K562 (cell line): ENCODE data around the gene RASGRP2. TPM values are rescaled to one million over a fixed set of nuclear protein-coding genes. Genes with fewer than 3 reads are reported as not detected.

Experiments used
- ATF1 ChIP-seq, 2 experiments: fragments of 450-650 bp in 1 of 2; IDR thresholded peaks; 2 replicates each; pipeline ENCODE4 v1.6.1; 2016; ENCODE audit warnings: missing compliant biosample characterization in 1 of 2, missing genetic modification characterization in 1 of 2
- CBFA2T3 ChIP-seq: fragments of 450-650 bp; IDR thresholded peaks from 2 replicates; pipeline ENCODE4 v1.6.1; 2017
- COPS2 ChIP-seq: fragments of 450-650 bp; conservative IDR thresholded peaks from 2 replicates; pipeline ENCODE4 v1.6.1; 2016; ENCODE audit warnings: mild to moderate bottlenecking, moderate library complexity
- CTCFL ChIP-seq: IDR thresholded peaks from 2 replicates; pipeline ENCODE4 v1.6.1; 2011; ENCODE audit warnings: borderline replicate concordance, low read depth, mild to moderate bottlenecking, moderate library complexity, low read length; ENCODE audit not compliant: insufficient read depth, poor library complexity, severe bottlenecking
- CUX1 ChIP-seq: fragments of 200-800 bp; sonication (Bioruptor generic); IDR thresholded peaks from 2 replicates; pipeline ENCODE4 v1.6.1; 2016; ENCODE audit warnings: missing genetic modification characterization, missing compliant biosample characterization
- DPF2 ChIP-seq: fragments of 450-650 bp; IDR thresholded peaks from 2 replicates; pipeline ENCODE4 v1.6.1; 2016
- E2F6 ChIP-seq, 2 experiments: IDR thresholded peaks; 2 replicates each; pipeline ENCODE4 v1.6.1; 2011; ENCODE audit warnings: borderline replicate concordance in 1 of 2, control low read depth in 1 of 2, low read depth in 1 of 2, low read length in 1 of 2, mild to moderate bottlenecking in 1 of 2, mixed read lengths in 1 of 2, moderate library complexity in 1 of 2; ENCODE audit not compliant: insufficient read depth in 1 of 2, insufficient read length in 1 of 2, poor library complexity in 1 of 2, severe bottlenecking in 1 of 2; ENCODE audit errors: extremely low read depth in 1 of 2
- ESRRA ChIP-seq: fragments of 450-650 bp; IDR thresholded peaks from 2 replicates; pipeline ENCODE4 v1.6.1; 2014; ENCODE audit warnings: low read depth, mild to moderate bottlenecking, moderate library complexity, borderline replicate concordance
- FOXJ2 ChIP-seq: fragments of 200-800 bp; sonication (Bioruptor generic); IDR thresholded peaks from 2 replicates; pipeline ENCODE4 v1.6.1; 2016; ENCODE audit warnings: missing genetic modification characterization, missing compliant biosample characterization
- GTF2A2 ChIP-seq: IDR thresholded peaks from 2 replicates; pipeline ENCODE4 v1.6.1; 2016; ENCODE audit warnings: mild to moderate bottlenecking, missing genetic modification characterization, missing compliant biosample characterization
- HCFC1 ChIP-seq: IDR thresholded peaks from 2 replicates; pipeline ENCODE4 v1.6.1; 2012; ENCODE audit warnings: low read depth, low read length, improper control_type of control experiment
- ILF3 ChIP-seq: fragments of 450-650 bp; IDR thresholded peaks from 2 replicates; pipeline ENCODE4 v1.6.1; 2018; ENCODE audit warnings: antibody characterized with exemption, mild to moderate bottlenecking, moderate library complexity, borderline replicate concordance
- NCOA1 ChIP-seq: fragments of 450-650 bp; IDR thresholded peaks from 2 replicates; pipeline ENCODE4 v1.6.1; 2016; ENCODE audit warnings: low read depth
- NCOA6 ChIP-seq: fragments of 450-650 bp; IDR thresholded peaks from 2 replicates; pipeline ENCODE4 v1.6.1; 2017; ENCODE audit warnings: mild to moderate bottlenecking
- XRCC5 ChIP-seq: fragments of 200-400 bp; formaldehyde crosslinking; IDR thresholded peaks from 2 replicates; pipeline ENCODE4 v1.6.1; 2017; ENCODE audit warnings: low read depth, mild to moderate bottlenecking, low read length
- ZNF324 ChIP-seq: fragments of 250-450 bp; sonication (Bioruptor Pico); IDR thresholded peaks from 2 replicates; pipeline ENCODE4 v1.4.0; 2020; ENCODE audit warnings: mild to moderate bottlenecking
- polyA plus RNA-seq, 8 experiments: library from polyadenylated mRNA; depleted of rRNA in 4 of 8; stranded (reverse) in 5 of 8; unstranded in 3 of 8; fragments of >200 nt; fragmentation: Nextera tagmentation in 2 of 8; fragmentation: Illumina TruSeq in 1 of 8; extraction: Ambion mirVana in 2 of 8; extraction: Trizol in 1 of 8; gene quantifications; 2 replicates each; pipeline versions ENCODE4 v1.2.1 to v1.2.3, GENCODE V29; 2011 to 2014; ENCODE audit warnings: inconsistent platforms in 1 of 8, missing spikeins in 1 of 8
- total RNA-seq, 7 experiments: library from RNA; depleted of rRNA in 6 of 7; stranded (reverse); fragments of >200 nt in 6 of 7; fragmentation: Illumina TruSeq in 2 of 7; extraction: Trizol in 2 of 7; gene quantifications; 2 replicates each; pipeline versions ENCODE4 v1.2.1 to v1.2.3, GENCODE V29; 2011 to 2021; ENCODE audit warnings: low replicate concordance in 1 of 7
- TF ChIP-seq, protein P1 (sequence below), 2 experiments: fragments of 200-800 bp in 1 of 2; sonication (Bioruptor generic) in 1 of 2; sonication (generic) in 1 of 2; formaldehyde crosslinking in 1 of 2; IDR thresholded peaks in 1 of 2; conservative IDR thresholded peaks in 1 of 2; 2 replicates each; pipeline versions ENCODE4 v1.5.0 to v1.6.1; 2016 to 2020; ENCODE audit warnings: missing compliant biosample characterization in 1 of 2, missing genetic modification characterization in 1 of 2, missing genetic modification reagents in 1 of 2

RASGRP2 gene
- total and polyA plus RNA-seq, 9 of the 15 experiments (the other 6 are each of a cell fraction or from before 2014, with no cell fraction given): 0.87 to 22.7 (median 5.5) TPM

DNA sequence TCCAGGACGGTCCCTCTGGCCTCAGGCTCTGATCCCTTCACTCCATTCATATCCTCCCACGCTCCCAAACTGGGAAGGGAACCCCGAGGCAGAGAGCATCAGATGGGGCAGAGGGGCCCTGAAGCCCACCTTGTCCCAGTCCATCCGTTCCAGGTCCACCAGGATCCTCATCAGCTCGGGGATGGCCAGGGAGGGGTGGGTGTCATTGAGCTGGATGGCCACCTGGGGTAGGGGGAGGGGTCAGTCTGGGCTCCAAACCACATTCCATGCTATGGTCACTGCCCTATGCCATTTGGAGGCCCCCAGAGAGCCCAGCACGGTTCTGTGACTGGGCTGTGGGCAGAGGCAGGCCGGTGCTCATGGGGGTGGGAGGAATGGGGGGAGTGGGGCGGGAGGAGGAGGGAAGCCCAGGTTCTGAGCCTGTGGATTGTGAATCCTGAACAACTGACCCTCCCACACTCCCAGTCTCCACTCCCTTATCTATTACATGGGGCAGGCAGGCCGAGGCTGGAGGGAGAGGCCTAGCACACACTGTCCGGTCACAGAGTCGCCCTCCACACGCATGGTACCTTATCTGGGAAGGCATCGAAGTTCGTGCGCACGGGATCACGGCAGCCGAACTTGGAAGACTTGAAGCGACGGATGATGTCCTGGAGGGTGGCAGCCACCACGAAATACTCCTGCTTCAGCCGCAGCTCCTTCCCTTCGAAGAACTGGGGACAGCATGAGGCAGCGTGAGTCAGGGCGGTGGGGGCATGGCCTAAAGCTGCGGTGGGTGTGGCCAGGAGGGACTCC is 10.4 kb upstream of the RASGRP2 start (continued):
- TF ChIP-seq CUX1 (CRISPR knock-in tag) (no peak), DPF2 (peak; percentile 67), NCOA6 (no peak), NCOA1 (no peak), HCFC1 (no peak), E2F6 (IDR thresholded peaks at IDR 0.05; ENCODE audit: borderline replicate concordance in 1 of 2, extremely low read depth in 1 of 2, insufficient read depth in 1 of 2, insufficient read length in 1 of 2, low read depth in 1 of 2, low read length in 1 of 2, poor library complexity in 1 of 2, severe bottlenecking in 1 of 2) (peak in 1 of 2 experiments; percentile 72), ZNF324 (no peak), ILF3 (no peak), ATF1 (CRISPR knock-in tag; IDR thresholded peaks at IDR 0.05) (no peak), ATF1 (tag; IDR thresholded peaks at IDR 0.05) (0 out of 2 replicates have a peak, but pooled peaks have one; percentile 14), XRCC5 (no peak), CTCFL (no peak), COPS2 (no peak), CBFA2T3 (peak; percentile 44; the same call in 1 of the 2 replicates), FOXJ2 (tag) (no peak), ESRRA (no peak), GTF2A2 (tag) (no peak)
- TF ChIP-seq, protein P1, sequence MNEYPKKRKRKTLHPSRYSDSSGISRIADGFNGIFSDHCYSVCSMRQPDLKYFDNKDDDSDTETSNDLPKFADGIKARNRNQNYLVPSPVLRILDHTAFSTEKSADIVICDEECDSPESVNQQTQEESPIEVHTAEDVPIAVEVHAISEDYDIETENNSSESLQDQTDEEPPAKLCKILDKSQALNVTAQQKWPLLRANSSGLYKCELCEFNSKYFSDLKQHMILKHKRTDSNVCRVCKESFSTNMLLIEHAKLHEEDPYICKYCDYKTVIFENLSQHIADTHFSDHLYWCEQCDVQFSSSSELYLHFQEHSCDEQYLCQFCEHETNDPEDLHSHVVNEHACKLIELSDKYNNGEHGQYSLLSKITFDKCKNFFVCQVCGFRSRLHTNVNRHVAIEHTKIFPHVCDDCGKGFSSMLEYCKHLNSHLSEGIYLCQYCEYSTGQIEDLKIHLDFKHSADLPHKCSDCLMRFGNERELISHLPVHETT (CRISPR knock-in tag; conservative IDR thresholded peaks at IDR 0.05 in 1 of 2, IDR thresholded peaks at IDR 0.05 in 1 of 2): no peak
